HG03520 (cell line): ENCODE data around the gene LPIN2.
A peak's percentile ranks its signal among the peaks of the same experiment; 100 is the strongest.
"Not testable (repeated sequence)": the region's sequence is repeated elsewhere in the genome, so short reads cannot be mapped to it uniquely, and the experiment has no call there.

Experiments
- ATAC-seq: cut with Tn5 transposase; IDR thresholded peaks from one replicate; pipeline ENCODE4 v1.9.1; 2021; ENCODE audit warnings: mild to moderate bottlenecking, moderate library complexity; ENCODE audit not compliant: unreplicated experiment

The LPIN2 gene

DNA sequence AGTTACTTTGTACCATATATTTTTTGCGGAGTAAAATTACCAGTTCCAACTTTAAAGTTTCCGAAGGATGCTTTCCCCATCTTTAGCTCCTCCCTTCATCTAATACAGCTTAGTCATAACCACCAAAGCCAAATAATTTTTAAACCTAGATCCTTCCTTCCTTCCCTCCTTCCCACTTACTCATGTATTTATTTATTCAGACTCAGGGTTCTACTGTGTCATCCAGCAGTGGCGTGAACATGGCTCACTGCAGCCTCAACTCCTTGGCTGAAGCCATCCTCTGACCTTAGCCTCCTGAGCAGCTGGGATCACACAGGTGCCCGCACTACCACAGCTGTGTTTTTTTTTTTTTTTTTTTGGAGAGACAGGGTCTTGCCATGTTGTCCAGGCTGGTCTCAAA lies 4.4 kb downstream of the LPIN2 start:
- ATAC-seq: no peak

DNA sequence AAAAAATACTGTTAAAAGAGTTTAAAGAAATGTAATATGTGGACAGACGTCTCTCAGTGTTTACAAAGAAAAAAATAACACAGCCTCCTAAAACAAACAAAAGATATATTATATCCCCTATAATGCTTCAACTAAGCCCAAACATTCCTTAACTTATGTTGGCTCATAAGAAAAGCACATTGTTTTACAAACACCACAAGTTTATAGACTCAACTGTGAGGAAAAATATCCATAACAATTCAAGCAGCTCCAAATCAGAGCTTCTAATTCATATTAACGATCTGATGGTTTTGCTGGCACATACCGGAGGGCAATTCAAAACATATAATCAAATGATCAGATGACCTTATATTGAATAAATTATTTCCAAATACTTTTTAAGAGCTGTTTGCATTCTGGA lies 5.5 kb downstream of the LPIN2 start:
- no peak for ATAC-seq

DNA sequence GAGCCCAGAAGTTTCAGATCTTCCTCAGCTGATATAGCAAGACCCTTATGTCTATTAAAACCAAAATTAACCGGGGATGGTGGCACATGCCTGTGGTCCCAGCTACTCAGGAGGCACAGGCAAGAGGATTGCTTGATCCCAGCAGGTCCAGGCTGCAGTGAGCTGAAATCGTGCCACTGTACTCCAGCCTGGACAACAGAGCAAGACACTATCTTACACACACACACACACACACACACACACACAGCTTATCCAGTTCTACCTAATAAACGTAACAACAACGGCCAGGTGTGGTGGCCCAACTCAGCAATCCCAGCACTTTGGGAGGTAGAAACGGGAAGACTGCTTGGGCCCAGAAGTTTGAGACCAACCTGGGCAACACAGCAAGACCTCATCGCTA lies 7.5 kb downstream of the LPIN2 start:
- ATAC-seq: no peak

DNA sequence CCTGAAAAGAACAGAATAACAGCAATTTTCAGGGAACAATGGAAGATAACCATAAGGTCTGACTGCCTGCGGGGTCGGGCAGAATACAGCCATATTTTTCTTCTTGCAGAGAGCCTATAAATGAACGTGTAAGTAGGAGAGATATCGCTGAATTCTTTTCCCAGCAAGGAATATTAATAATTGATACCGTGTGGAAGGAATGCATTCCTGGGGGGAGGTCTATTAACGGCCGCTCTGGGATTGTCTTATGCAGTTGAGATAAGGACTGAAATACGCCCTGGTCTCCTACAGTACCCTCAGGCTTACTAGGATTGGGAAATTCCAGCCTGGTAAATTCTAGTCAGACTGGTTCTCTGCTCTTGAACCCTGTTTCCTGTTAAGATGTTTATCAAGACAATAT lies 9.2 kb downstream of the LPIN2 start:
- ATAC-seq: not testable (repeated sequence)

DNA sequence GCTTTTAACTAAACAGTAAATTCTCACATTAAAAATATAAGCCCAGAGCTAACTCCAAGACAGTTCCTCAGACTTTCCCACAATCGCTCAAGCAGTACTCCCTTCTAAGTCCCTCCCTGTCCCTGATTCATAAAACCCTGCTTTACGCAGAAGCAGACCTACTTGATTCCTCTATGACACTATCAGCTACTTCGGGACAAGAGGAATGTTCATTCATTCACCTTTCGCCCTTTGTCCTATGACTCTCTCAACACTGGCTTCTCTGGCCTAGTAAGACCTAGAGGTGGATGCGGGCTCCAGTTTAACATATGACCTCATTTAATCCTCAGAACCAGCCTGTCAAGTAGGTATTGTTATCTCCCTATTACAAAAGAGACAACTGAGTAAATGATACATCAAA lies 10.2 kb downstream of the LPIN2 start:
- no peak for ATAC-seq

DNA sequence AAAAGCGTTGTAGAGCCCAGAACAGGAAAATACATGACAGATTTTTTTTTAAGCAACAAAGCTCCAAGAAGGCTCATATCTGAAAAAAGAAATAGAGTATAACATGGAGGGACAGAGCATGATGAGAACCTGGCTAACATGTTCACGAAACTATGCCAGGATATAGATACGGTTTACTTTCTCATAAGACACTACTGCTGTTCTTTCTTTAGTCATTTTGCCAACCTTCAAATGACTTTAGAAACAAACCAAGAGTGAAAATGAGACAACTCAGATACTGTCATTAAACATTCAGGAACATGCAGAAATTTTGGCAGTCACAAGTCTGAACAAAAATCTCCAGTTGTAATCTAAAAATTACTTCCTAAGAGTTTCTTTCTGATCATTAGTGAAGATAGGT lies 14.3 kb downstream of the LPIN2 start:
- no peak for ATAC-seq

DNA sequence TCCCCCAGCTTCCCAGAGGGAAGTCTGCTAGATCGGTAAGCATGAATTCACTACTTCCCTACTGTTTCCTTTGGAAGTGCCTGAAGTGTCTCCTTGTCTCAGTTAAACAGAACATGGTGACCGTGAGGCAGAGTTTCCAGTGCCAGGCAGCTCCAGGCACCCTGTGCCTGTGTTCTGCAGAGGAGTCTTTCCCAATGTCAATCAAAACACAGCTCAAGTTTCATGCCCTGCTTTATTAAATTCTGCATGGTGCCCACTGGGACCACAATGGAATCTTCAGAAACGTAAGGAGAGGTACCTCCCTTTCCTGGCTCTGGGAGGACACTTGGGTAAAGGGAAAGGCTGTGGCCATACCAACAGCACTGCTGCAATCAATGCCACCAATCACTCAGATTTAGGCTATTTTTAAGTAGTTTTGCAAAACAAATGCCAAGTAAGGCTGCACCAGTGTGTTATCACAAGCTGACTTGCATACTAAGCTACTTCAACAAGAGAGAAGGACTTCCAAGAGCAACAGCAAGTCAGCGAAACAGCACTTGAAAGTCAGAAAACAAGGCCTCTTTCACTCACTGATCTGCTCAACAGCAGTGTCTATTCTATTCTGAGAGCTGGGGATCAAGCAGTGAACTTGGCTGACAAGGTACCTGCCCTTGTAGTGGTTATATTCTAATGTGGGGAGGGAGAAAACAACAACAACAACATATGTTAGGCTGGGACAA lies 14.9 kb downstream of the LPIN2 start:
- ATAC-seq: no peak

DNA sequence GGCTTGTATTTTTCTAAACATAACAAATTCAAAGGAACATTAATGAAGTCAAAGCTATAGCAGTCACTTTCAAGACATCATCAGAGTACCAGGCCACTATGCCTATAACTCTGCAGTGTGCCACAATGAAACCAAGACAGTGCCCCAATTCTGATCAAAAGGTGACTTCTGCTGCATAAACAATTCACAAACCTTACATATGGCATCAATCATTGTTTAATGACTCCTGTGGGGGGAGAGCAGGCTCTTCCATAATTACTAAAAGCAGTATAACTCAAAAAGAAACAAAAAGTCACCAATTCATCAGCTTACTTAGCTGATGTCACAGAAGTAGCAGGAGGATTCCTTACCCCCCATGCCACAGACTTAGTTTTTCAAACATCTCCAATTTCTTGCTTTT lies 15.5 kb downstream of the LPIN2 start:
- ATAC-seq: no peak

DNA sequence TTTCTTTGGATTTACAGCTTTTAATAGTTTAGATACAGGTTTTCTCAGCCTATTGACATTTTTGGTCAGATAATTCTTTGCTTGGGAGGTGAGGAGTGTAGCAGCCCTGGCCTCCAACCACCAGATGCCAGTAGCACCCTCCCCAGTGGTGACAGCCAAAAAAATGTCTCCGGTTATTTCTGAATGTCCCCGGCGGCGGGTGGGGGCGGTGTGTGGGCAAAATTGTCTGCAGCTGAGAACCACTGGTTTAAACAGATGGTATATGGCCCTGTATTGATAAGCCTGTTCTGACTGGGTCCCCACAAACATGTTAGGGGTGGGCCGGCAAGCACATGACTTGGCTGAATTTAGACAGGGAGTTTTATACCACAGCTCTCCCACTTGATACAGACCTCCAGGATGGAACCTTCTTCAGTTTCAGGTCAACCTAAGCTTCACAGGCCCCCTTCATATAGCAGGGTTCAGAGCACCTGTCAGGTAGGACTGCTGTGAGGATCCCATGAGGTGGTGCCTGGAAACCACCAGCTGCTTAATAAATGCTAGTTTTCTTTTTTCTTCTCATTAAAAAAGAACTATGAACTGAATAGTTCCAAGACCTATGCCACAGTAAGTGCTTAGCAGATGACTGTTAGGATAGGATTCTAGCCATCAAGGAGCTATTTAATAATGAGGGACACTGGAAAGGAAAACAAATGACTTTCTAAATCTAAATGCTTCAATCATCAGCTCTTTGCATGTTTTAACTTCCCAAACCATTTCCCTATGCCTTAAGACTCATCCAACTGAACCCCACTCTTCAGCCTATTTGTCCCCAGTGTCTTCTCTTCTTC lies 18.1 kb downstream of the LPIN2 start:
- ATAC-seq: peak; percentile 88

DNA sequence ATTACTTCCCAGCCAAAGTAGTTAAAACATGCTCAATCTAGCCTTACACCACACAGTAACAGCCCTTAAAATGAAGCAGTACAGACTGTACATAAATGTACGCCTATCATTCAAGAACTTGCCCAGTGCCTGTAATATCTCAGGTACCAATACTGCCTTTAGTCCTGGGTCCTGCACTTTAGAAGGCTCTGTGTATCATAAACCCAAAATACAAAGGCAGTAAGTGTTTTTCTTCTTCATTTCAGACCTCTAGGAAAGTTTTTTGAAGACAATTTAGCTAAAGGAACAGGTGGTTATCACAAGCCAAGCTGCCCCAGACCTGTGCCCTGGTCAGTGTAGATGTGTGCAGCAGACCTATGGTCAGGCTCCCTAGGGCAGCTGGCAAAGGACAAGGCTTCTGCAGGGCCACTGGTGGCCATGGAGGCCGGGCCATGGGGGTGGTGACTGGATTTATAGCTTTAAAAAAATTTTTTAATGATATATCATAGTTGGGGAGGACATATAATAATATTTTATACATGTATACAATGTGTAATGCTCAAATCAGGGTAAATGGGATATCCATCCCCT lies 18.8 kb downstream of the LPIN2 start:
- ATAC-seq: no peak

DNA sequence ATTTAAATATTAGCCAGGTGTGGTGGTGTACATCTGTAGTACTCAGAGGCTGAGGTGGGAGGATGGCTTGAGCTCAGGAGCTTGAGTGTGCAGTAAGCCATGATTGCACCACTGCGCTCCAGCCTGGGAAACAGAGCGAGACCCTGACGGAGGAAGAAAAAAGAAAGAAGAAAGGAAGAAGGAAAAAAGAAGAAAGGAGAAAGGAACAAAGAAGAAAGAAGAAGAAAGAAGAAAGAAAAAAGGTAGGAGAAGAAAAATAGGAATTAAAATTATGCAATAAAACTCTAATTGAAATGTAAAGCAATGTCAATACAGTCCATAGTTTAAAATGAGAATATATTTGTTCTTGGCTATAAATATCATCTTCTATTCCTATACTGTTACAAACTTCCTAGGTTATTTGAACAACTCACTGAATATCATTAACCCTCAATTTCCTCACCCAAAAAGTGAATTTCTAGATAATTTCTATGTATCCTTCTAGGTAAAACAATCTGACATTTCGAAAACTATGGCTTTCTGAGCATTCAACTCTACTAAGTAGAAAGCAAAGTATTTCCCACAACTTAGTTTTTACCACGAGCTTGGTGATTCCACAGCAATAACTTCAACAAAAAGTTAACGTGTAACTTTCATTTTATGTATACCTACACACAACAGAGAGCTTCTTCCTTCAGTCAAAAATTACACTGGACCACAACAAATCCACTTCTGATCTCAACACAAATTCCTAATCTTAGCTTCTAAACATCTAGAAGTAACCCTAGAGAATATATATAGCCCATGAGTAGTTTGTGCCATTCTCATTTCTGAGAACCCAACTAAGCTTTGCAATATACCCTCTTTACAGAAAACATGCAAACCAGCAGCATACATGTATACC lies 19.7 kb downstream of the LPIN2 start:
- ATAC-seq: no peak

DNA sequence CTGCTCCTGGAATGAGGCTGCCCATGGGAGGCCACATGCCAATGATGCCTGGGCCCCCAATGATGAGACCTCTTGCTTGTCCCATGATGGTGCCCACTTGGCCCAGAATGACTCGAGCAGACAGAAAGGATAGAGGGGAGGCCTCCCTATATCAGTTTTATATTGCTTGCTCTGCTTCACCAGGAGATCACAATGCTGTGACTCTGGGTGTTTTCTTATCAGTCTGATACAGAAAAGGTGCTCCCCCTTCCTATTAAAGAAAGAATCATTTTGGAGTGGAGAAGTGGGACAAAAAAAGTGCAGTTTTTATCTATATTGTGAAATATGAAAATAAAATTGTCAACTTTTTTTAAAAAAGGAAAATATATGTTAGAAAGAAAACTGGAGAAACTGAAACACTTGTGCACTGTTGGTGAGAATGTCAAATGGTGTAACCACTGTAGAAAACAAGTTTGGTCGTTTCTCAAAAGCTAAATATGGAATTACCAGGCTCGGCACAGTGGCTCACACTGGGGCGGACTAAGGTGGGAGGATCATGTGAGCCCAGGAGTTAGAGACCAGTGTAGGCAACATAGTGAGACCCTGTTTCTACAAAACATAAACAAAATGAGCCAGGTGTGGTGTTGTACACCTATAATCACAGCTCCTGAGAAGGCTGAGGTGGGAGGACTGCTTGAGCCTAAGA lies 21.8 kb downstream of the LPIN2 start:
- no peak for ATAC-seq

DNA sequence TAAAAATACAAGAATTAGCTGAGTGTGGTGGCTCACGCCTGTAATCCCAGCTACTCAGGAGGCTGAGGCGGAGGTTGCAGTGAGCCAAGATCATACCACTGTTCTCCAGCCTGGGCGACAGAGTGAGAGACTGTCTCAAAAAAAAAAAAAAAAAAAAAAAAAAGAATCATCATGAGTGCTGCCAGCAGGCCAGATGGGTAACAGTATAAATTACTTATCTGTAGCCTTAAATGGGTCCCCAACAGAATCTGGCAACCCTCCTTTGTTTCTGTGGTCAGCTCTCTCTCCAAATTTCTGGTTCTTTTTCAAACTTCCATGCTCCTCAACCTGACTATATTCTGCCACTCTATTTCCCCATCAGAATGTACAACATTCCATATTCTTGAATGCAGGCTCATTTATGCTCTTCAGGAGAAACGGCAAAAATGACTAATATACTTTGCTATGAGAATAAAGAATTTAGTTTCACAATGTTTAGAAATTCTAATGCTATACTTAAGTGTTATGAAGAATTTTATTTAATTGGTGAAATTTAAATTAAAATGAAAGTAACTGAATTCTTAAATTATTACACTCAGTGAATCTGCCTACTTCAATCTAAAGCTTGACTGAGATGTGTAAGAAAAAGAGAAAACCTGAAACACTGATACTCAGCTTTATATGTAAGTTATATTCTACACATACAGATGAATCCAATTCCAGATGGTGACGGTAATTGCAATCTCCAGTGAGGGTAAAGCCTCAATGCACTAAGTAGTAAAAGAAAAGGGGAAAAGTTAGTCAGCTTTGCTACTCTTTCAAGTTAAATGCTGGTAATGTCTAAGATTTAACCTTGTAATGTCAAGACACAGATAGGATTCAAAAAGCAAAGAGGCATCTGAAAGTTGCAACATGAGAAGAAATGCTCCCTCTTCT lies 24.8 kb downstream of the LPIN2 start:
- ATAC-seq: no peak

DNA sequence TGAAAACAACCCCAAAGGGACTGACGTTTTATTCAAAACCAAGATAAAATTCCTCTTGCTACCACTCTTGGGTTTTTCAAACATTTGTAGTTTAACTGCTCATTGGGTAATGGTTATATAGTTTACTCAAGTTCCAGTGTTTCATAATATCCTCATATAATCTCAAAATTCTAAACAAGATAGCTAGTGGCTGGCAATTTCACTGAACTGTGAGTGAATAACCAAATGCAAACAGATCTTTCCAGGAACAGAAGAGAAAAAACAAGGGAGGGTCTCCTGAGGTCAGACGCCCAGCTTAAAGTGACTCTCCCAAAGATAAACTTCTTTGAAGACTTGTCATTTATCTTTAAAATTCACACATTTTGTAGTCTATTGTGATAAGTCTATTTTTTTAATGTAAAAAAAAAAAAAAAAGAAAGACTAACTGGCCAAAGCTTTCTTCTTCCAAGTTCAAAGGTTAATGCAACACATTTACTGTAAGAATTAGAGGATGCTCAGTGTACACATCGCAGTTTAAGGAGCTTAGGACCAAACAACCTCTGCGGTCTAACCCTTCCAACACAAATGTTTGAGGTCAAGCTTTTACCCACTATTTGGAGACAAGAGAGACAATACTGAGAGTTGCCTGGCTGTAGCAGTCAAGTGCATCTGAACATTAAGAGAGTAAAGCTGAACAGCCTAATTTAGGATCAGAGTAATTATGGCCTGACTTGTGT lies 26.6 kb downstream of the LPIN2 start:
- no peak for ATAC-seq

DNA sequence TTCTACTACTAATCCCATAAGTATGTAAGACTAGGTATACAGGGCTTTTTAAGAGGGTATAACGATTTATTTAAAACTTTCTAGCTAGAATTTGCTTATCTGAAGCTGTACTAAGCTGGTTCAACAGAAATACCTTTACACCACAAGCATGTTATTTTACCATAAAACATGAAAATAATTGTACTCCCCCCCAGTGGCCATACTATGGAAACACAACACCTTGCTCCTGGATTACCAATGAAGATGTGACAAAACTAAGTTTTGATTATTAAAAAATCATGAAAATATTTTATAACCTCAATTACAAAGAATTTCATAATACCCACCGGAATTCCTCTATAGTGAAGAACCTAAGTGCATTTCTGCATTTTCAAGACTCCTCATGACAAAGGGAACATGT lies 27.3 kb downstream of the LPIN2 start:
- peak; percentile 48 for ATAC-seq

DNA sequence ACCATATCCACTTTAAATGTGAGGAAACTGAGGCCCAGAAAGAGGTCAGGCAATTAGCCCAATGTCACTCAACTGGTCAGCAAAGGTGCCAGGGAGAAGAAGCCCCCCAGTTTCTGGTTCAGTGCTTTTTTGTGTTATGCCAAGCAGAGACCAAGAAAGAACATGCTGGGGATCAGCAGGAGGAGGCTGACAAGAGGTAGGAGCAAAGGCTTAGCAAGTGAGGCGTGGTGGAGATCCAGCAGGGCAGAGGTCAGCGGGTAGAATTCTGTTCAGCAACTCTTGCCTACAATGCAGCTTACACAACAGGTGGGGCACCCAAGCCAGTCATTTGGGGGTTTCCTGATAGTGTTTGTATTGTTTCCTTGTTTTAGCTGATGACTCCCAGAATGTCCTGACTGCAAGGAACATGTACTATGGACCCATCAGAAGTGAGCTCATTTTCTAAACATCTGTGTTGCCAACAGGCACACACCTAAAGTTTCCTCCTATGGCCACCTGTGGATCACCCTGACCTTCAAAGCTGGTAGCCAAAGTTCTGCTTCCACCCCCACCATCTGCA lies 28.2 kb downstream of the LPIN2 start:
- ATAC-seq: no peak

DNA sequence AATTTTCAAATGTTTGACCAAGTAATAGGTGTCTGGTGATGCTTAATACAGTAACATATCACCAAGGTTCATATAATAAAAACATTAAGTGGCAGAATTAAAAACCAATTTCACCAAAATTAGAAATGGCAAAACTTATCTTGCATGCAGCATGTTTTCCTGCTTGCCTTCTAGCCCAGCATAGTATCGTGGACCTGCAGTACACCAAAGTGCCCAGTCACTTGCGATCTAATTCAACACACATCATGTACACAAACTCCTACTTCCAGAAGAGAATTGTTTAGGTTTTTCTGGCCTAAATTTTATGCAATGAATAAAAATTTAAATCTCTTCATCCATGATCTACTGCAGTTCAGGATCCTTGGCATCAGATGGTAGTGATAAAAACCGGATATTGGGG lies 28.9 kb downstream of the LPIN2 start:
- ATAC-seq: no peak

DNA sequence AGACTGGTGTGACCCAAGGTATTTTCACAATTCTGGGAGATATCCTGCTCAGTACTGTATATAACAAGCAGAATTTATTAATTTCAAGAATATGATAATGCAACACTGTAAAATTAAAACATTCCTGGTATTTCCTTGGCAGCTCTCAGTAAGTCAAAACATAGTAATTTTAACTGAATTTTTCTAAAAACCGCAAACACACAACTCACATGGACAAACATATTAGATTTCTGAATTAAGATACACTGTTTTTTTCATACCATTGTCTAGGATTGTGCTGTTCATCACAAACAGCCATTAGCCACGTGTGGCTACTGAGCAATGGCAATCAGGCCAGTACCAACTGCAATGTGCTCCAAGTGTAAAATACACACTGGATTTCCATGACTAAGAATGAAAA lies 29.6 kb downstream of the LPIN2 start:
- ATAC-seq: no peak
